SK-N-SH (cell line): ENCODE data around the gene LAPTM4A. TPM values are rescaled to one million over a fixed set of nuclear protein-coding genes. Genes with fewer than 3 reads are reported as not detected.

Experiments used
- CTCF ChIA-PET: fragments of 300-600, 350-600 bp; formaldehyde crosslinking; extraction: SDS; loops from one replicate; lab custom pipeline; 2021; lab: Yijun Ruan, JAX
- POLR2A ChIA-PET: fragments of 350-600 bp; sonication (Branson Sonifier 250); formaldehyde crosslinking; extraction: SDS; loops from one replicate; lab custom pipeline; 2020; ENCODE audit warnings: antibody characterized with exemption, inconsistent platforms; lab: Yijun Ruan, JAX
- DNase-seq: peaks from one replicate; pipeline ENCODE4 v3.0.0; 2012
- H2AFZ ChIP-seq: fragments of 200-600 bp; sonication (generic); 2 replicates; pipeline ENCODE4 v1.8.1; 2016; ENCODE audit warnings: antibody characterized with exemption, mild to moderate bottlenecking, low read depth
- H3F3A ChIP-seq: fragments of 200-600 bp; sonication (generic); replicated peaks from 2 replicates; pipeline ENCODE3; 2016; ENCODE audit warnings: antibody characterized with exemption, mild to moderate bottlenecking; ENCODE audit not compliant: insufficient read depth
- H3K27ac ChIP-seq, 2 experiments: fragments of 200-500 bp in 1 of 2; fragments of 200-600 bp in 1 of 2; sonication (Bioruptor generic) in 1 of 2; sonication (generic), shearing (Covaris generic) in 1 of 2; 2 replicates each; pipeline versions ENCODE4 v1.5.1 to v1.6.1; 2014 to 2016; ENCODE audit warnings: low read depth in 2 of 2, inconsistent platforms in 1 of 2, low read length in 1 of 2, mild to moderate bottlenecking in 1 of 2, mixed read lengths in 1 of 2
- H3K27me3 ChIP-seq: fragments of 200-600 bp; sonication (generic), shearing (Covaris generic); 2 replicates; pipeline ENCODE4 v1.6.1; 2016; ENCODE audit warnings: mixed run types; ENCODE audit not compliant: insufficient read depth
- H3K36me3 ChIP-seq, 2 experiments: fragments of 200-500 bp in 1 of 2; fragments of 200-600 bp in 1 of 2; sonication (Bioruptor generic) in 1 of 2; sonication (generic) in 1 of 2; replicated peaks in 1 of 2; 2 replicates each; pipeline versions ENCODE3 to v1.5.1; 2014 to 2016; ENCODE audit warnings: low read length in 1 of 2, mild to moderate bottlenecking in 1 of 2; ENCODE audit not compliant: insufficient read depth in 2 of 2, control insufficient read depth in 1 of 2
- H3K4me1 ChIP-seq, 2 experiments: fragments of 200-500 bp in 1 of 2; fragments of 200-600 bp in 1 of 2; sonication (Bioruptor generic) in 1 of 2; sonication (generic), shearing (Covaris generic) in 1 of 2; 2 replicates each; pipeline versions ENCODE4 v1.5.1 to v1.6.1; 2014 to 2016; ENCODE audit warnings: low read depth in 1 of 2, low read length in 1 of 2, mixed run types in 1 of 2; ENCODE audit not compliant: insufficient read depth in 2 of 2, control insufficient read depth in 1 of 2
- H3K4me2 ChIP-seq: fragments of 200-600 bp; sonication (generic), shearing (Covaris generic); 2 replicates; pipeline ENCODE4 v1.6.1; 2017; ENCODE audit warnings: mixed run types
- H3K4me3 ChIP-seq, 2 experiments: fragments of 200-500 bp in 1 of 2; fragments of 200-600 bp in 1 of 2; sonication (Bioruptor generic) in 1 of 2; sonication (generic), shearing (Covaris generic) in 1 of 2; 2 replicates each; pipeline versions ENCODE4 v1.5.1 to v1.8.1; 2014 to 2016; ENCODE audit warnings: low read depth in 2 of 2, inconsistent platforms in 1 of 2, low read length in 1 of 2, mild to moderate bottlenecking in 1 of 2, mixed read lengths in 1 of 2, moderate library complexity in 1 of 2
- H3K79me2 ChIP-seq: fragments of 200-600 bp; sonication (generic); 2 replicates; pipeline ENCODE4 v1.8.1; 2017; ENCODE audit warnings: mild to moderate bottlenecking; ENCODE audit not compliant: insufficient read depth
- H3K9ac ChIP-seq: fragments of 200-600 bp; sonication (generic); 2 replicates; pipeline ENCODE4 v1.6.1; 2017; ENCODE audit warnings: mixed run types
- H3K9me2 ChIP-seq: fragments of 200-600 bp; sonication (generic); 2 replicates; pipeline ENCODE4 v1.6.1; 2017; ENCODE audit warnings: mixed run types
- H3K9me3 ChIP-seq: fragments of 200-600 bp; sonication (generic); 2 replicates; pipeline ENCODE4 v1.6.1; 2017; ENCODE audit warnings: mixed run types, mild to moderate bottlenecking, moderate library complexity
- H4K20me1 ChIP-seq: fragments of 200-600 bp; sonication (generic); 2 replicates; pipeline ENCODE4 v1.6.1; 2017; ENCODE audit warnings: mild to moderate bottlenecking, mixed run types; ENCODE audit not compliant: insufficient read depth
- CHD2 ChIP-seq: fragments of 150-350 bp; IDR thresholded peaks from 2 replicates; pipeline ENCODE4 v1.6.1; 2018; ENCODE audit warnings: low read length; ENCODE audit not compliant: partially characterized antibody
- GABPA ChIP-seq: IDR thresholded peaks from 2 replicates; pipeline ENCODE4 v1.4.0; 2012; ENCODE audit warnings: low read depth, mild to moderate bottlenecking
- JUND ChIP-seq: IDR thresholded peaks from 2 replicates; pipeline ENCODE4 v1.4.0; 2012
- MEF2A ChIP-seq: IDR thresholded peaks from 2 replicates; pipeline ENCODE4 v1.4.0; 2012; ENCODE audit warnings: low read depth, borderline replicate concordance
- NRF1 ChIP-seq: IDR thresholded peaks from 2 replicates; pipeline ENCODE4 v1.6.1; 2012; ENCODE audit warnings: low read depth, mild to moderate bottlenecking, low read length
- POLR2AphosphoS5 ChIP-seq: IDR thresholded peaks from 2 replicates; pipeline ENCODE4 v1.6.1; 2012; ENCODE audit warnings: low read depth, low read length
- SIN3A ChIP-seq: IDR thresholded peaks from 2 replicates; pipeline ENCODE4 v1.6.1; 2012; ENCODE audit warnings: low read depth, mild to moderate bottlenecking, low read length, moderate library complexity, borderline replicate concordance
- SMC3 ChIP-seq: IDR thresholded peaks from 2 replicates; pipeline ENCODE4 v1.6.1; 2012; ENCODE audit warnings: low read depth, low read length, improper control_type of control experiment
- TCF12 ChIP-seq: IDR thresholded peaks from 2 replicates; pipeline ENCODE4 v1.4.0; 2012
- WGBS: methylation state at CpG from one replicate; pipeline ENCODE4 v1.1.6; 2017; ENCODE audit warnings: low lambda C conversion rate; 5-methylcytosine and 5-hydroxymethylcytosine counted together
- polyA plus RNA-seq, 3 experiments: library from polyadenylated mRNA; depleted of rRNA; stranded (reverse); fragments of >200 nt; gene quantifications; 2 replicates each; pipeline ENCODE4 v1.2.3, GENCODE V29; 2012
- TF ChIP-seq, protein P1 (sequence below): IDR thresholded peaks from 2 replicates; pipeline ENCODE4 v1.4.0; 2012; ENCODE audit warnings: low read depth, borderline replicate concordance
- TF ChIP-seq, protein P2 (sequence below): IDR thresholded peaks from 2 replicates; pipeline ENCODE4 v1.4.0; 2012; ENCODE audit warnings: low read depth
- TF ChIP-seq, protein P3 (sequence below): IDR thresholded peaks from 2 replicates; pipeline ENCODE4; 2012

The LAPTM4A gene
- polyA plus RNA-seq, 1 of the 3 experiments (the other 2 are of a cell fraction): 306 TPM

GRCh38 chr2:20035955-20036666 lies 15.3 kb downstream of the LAPTM4A start:
- DNase-seq: no peak
- TF ChIP-seq JUND: no peak
- TF ChIP-seq SIN3A: no peak
- TF ChIP-seq, protein P1, sequence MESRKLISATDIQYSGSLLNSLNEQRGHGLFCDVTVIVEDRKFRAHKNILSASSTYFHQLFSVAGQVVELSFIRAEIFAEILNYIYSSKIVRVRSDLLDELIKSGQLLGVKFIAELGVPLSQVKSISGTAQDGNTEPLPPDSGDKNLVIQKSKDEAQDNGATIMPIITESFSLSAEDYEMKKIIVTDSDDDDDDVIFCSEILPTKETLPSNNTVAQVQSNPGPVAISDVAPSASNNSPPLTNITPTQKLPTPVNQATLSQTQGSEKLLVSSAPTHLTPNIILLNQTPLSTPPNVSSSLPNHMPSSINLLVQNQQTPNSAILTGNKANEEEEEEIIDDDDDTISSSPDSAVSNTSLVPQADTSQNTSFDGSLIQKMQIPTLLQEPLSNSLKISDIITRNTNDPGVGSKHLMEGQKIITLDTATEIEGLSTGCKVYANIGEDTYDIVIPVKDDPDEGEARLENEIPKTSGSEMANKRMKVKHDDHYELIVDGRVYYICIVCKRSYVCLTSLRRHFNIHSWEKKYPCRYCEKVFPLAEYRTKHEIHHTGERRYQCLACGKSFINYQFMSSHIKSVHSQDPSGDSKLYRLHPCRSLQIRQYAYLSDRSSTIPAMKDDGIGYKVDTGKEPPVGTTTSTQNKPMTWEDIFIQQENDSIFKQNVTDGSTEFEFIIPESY: no peak
- TF ChIP-seq TCF12: no peak
- no peak for TF ChIP-seq MEF2A
- TF ChIP-seq, protein P2, sequence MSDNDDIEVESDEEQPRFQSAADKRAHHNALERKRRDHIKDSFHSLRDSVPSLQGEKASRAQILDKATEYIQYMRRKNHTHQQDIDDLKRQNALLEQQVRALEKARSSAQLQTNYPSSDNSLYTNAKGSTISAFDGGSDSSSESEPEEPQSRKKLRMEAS: no peak
- no peak for TF ChIP-seq GABPA
- Histone ChIP-seq H3K9ac (no peak overlapping the region), H2AFZ (no peak overlapping the region), H3K4me3 (no peak overlapping the region), H3K79me2 (peaks cover 44% of the 10 kb centered on the region), H3K27me3 (no peaks in the 10 kb centered on the region), H3K4me1 (peaks cover 0 to 3% of the 10 kb centered on the region in 2 experiments; a peak in 1 of 4 replicates), H3K9me3 (no peaks in the 10 kb centered on the region), H3F3A (no peaks in the 10 kb centered on the region), H4K20me1 (peaks cover 30% of the 10 kb centered on the region), H3K27ac (no peak overlapping the region), H3K9me2 (no peaks in the 10 kb centered on the region), H3K4me2 (no peak overlapping the region), H3K36me3 (peaks cover 81 to 89% of the 10 kb centered on the region in 2 experiments)
- WGBS: 91% methylated on average over 4 of the region's 4 CpGs
- ChIA-PET POLR2A (no interaction called here), CTCF (interaction anchor here (0.9 to 6.5 kb wide), 12 partner anchors 8 to 284 kb away, joined by 3 to 63 read pairs (median 6); partner anchors contain the start of gene LAPTM4A)

DNA sequence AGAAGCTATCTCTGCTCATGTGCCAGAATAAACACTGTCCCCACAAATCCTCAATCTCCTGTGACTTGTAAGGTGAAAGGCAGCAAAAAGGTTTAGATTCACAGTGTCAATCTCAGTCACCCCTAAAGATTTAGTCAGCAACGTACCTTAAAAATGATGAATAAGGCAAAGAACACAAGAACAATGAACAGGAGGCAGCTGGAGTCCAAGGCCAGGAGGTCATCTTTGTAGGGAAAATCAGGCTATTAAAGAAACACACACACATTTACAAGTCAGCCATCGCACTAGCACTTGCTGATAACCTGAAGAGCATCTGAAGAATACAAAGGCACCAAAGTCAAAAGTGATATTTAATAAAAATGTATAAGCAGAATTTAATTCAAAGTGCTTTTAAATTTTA lies 16.6 kb downstream of the LAPTM4A start:
- peaks cover 71 to 94% of the 10 kb centered on the region in 2 experiments for H3K36me3 ChIP-seq
- no peak for TF ChIP-seq NRF1
- TF ChIP-seq CHD2: no peak
- TF ChIP-seq, protein P3, sequence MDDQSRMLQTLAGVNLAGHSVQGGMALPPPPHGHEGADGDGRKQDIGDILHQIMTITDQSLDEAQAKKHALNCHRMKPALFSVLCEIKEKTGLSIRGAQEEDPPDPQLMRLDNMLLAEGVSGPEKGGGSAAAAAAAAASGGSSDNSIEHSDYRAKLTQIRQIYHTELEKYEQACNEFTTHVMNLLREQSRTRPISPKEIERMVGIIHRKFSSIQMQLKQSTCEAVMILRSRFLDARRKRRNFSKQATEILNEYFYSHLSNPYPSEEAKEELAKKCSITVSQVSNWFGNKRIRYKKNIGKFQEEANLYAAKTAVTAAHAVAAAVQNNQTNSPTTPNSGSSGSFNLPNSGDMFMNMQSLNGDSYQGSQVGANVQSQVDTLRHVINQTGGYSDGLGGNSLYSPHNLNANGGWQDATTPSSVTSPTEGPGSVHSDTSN: no peak
- TF ChIP-seq, protein P2: no peak
- TF ChIP-seq SMC3: no peak
- TF ChIP-seq POLR2AphosphoS5: no peak
- 91% methylated on average over 2 of the region's 2 CpGs for WGBS
- no peak overlapping the region for H3K4me3 ChIP-seq
- POLR2A ChIA-PET: interaction anchor here (1.4 kb wide), 1 partner anchor 17 kb away, joined by 5 read pairs; the partner anchor contains the start of gene LAPTM4A
- DNase-seq: no peak
- no peak overlapping the region for H2AFZ ChIP-seq
- H3K9me2 ChIP-seq: no peaks in the 10 kb centered on the region
- H3K9me3 ChIP-seq: peaks cover 4% of the 10 kb centered on the region; the same call in 1 of the 2 replicates
- H3K9ac ChIP-seq: no peak overlapping the region
- no peak overlapping the region for H3K4me2 ChIP-seq
- peaks cover 0 to 3% of the 10 kb centered on the region in 2 experiments; a peak in 1 of 4 replicates for H3K4me1 ChIP-seq
- H3K27me3 ChIP-seq: no peaks in the 10 kb centered on the region
- peaks cover 19% of the 10 kb centered on the region; the same call in 1 of the 2 replicates for H4K20me1 ChIP-seq
- peaks cover 41% of the 10 kb centered on the region for H3K79me2 ChIP-seq
- H3F3A ChIP-seq: no peaks in the 10 kb centered on the region
- no peak overlapping the region for H3K27ac ChIP-seq
- CTCF ChIA-PET: interaction anchor here (0.7 to 6.5 kb wide), 8 partner anchors 11 to 285 kb away, joined by 3 to 63 read pairs (median 6); partner anchors contain the start of gene LAPTM4A
